ENCODE results near the gene PRKAG1. TPM values are rescaled to one million over a fixed set of nuclear protein-coding genes. Genes with fewer than 3 reads are reported as not detected.

Gene PRKAG1
- polyA plus RNA-seq, 2 of the 4 experiments (the other 2 are of a cell fraction): 40.0 to 100 TPM

DNA sequence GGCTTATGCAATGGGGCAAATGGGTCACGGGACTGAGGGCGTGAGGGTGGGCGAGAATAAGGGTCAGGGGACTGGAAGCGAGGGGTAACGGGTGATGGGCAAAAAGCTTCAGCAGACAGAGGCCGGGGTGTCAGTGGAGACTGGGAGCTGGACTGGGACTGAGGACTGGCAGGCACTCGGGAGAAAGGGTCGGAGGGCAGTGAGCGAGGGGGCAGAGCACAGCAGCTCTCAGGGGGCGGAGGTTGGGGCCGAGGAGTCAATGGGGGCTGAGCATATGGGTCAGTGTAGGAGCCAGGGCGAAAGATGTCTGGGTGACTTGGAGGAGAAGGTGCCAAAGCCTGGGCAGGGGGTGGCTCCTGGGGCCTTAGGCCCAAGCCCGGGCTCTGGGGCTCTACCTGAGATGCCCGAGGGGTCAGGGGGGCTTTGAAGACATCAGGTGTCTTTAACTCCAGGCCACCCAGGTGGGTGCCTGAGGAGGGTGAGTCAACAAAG is 21.8 kb upstream of the PRKAG1 start:
- Histone ChIP-seq H3K4me1 (no peaks in the 10 kb centered on the region), H3K9me3 (no peaks in the 10 kb centered on the region), H3K27ac (no peak overlapping the region), H3K4me3 (no peak overlapping the region), H3K4me2 (no peak overlapping the region)
- TF ChIP-seq ZFP36 (IDR thresholded peaks at IDR 0.05; ENCODE audit: borderline replicate concordance, partially characterized antibody) (no peak), HOXB5 (CRISPR knock-in tag; IDR thresholded peaks at IDR 0.05) (no peak), POLR2A (IDR thresholded peaks at IDR 0.05; ENCODE audit: low read length) (no peak), ZC3H11A (IDR thresholded peaks at IDR 0.05) (no peak), PHF8 (IDR thresholded peaks at IDR 0.05; ENCODE audit: borderline replicate concordance, low read depth) (no peak), JUNB (IDR thresholded peaks at IDR 0.05) (no peak), SMC3 (IDR thresholded peaks at IDR 0.05) (no peak), EHMT2 (IDR thresholded peaks at IDR 0.05; ENCODE audit: low read depth) (no peak), HEYL (CRISPR knock-in tag; IDR thresholded peaks at IDR 0.05) (no peak), CEBPB (IDR thresholded peaks at IDR 0.05) (no peak), CHD2 (IDR thresholded peaks at IDR 0.05; ENCODE audit: low read length, partially characterized antibody) (no peak), NR3C1 (IDR thresholded peaks at IDR 0.05) (no peak), BHLHE40 (IDR thresholded peaks at IDR 0.05; ENCODE audit: low read depth, low read length) (no peak), NFE2L2 (conservative IDR thresholded peaks at IDR 0.05; ENCODE audit: low read length) (no peak), GATA3 (IDR thresholded peaks at IDR 0.05; ENCODE audit: borderline replicate concordance) (no peak), CBX2 (IDR thresholded peaks at IDR 0.05; ENCODE audit: borderline replicate concordance, low read depth) (no peak)
- TF ChIP-seq, protein P1, sequence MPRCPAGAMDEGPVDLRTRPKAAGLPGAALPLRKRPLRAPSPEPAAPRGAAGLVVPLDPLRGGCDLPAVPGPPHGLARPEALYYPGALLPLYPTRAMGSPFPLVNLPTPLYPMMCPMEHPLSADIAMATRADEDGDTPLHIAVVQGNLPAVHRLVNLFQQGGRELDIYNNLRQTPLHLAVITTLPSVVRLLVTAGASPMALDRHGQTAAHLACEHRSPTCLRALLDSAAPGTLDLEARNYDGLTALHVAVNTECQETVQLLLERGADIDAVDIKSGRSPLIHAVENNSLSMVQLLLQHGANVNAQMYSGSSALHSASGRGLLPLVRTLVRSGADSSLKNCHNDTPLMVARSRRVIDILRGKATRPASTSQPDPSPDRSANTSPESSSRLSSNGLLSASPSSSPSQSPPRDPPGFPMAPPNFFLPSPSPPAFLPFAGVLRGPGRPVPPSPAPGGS (IDR thresholded peaks at IDR 0.05): no peak
- TF ChIP-seq, protein P2, sequence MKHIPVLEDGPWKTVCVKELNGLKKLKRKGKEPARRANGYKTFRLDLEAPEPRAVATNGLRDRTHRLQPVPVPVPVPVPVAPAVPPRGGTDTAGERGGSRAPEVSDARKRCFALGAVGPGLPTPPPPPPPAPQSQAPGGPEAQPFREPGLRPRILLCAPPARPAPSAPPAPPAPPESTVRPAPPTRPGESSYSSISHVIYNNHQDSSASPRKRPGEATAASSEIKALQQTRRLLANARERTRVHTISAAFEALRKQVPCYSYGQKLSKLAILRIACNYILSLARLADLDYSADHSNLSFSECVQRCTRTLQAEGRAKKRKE (CRISPR knock-in tag; IDR thresholded peaks at IDR 0.05; ENCODE audit: low read depth): no peak
- TF ChIP-seq, protein P3, sequence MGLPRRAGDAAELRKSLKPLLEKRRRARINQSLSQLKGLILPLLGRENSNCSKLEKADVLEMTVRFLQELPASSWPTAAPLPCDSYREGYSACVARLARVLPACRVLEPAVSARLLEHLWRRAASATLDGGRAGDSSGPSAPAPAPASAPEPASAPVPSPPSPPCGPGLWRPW (IDR thresholded peaks at IDR 0.05): no peak
- DNase-seq (ENCODE audit: low read depth in 1 of 2, low spot score in 1 of 2) (no peak), ATAC-seq (no peak), FAIRE-seq (no peak)
- 93% methylated on average over 14 of the region's 14 CpGs for WGBS (ENCODE audit: missing lambda C conversion rate)
- POLR2A ChIA-PET: no interaction called here
- CTCF ChIA-PET: interaction anchor here (0.8 to 2.6 kb wide), 3 partner anchors 10 to 23 kb away, joined by 3 to 9 read pairs (median 3); no protein-coding TSS in a partner anchor

DNA sequence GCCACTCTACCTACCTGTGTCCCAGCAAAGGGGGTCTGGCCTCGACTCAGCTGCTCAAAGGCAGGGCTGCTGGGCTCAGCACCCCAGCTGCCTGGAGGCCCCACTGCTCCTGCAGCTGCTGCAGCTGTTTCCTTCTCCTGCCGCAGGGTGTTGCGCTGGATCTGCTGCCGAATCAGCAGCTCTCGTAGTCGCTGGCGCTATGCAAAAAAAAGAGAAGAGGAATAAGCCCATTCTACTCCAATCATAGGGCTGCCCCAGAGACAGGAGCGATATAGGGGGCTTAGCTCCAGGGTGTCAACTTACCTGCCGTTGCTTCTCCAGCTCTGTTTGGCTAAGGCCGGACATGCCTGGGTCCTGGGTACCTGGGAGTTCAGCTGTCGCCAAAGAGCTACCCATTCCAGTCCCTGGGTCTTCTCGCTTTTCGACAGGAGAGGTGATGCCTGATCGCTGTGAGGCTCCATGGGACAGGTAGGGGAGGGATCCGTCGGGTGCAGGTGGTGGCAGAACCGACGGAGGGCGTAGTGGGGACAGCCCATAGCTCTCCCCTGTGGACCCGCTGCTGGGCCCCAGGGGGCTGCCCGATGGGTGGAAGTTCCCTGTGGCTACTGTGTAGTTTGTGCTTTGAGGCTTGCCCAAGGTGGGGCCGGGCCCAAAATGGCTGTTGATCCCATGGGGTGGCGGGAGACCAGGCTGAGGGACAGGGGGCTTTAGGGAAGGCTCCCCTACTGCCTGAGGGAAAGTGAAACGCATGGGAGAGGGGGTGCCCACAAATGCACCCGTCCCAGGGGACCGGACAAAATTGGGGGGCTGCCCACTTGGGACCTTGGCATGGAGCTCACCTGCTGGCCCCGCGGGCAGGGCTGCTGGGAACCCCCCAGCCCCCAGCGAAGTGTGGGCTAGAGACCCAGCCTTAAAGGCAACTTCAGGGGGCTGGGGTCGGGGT is 21.1 kb upstream of the PRKAG1 start:
- ATAC-seq: no peak
- no peak for FAIRE-seq
- 97% methylated on average over 29 of the region's 30 CpGs for WGBS (ENCODE audit: missing lambda C conversion rate)
- TF ChIP-seq, protein P4, sequence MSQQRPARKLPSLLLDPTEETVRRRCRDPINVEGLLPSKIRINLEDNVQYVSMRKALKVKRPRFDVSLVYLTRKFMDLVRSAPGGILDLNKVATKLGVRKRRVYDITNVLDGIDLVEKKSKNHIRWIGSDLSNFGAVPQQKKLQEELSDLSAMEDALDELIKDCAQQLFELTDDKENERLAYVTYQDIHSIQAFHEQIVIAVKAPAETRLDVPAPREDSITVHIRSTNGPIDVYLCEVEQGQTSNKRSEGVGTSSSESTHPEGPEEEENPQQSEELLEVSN (IDR thresholded peaks at IDR 0.05; ENCODE audit: borderline replicate concordance, low read depth): no peak
- no peak for TF ChIP-seq MYC (IDR thresholded peaks at IDR 0.05; ENCODE audit: borderline replicate concordance, low read length)
- TF ChIP-seq GATA3 (IDR thresholded peaks at IDR 0.05; ENCODE audit: borderline replicate concordance): no peak
- TF ChIP-seq, protein P5, sequence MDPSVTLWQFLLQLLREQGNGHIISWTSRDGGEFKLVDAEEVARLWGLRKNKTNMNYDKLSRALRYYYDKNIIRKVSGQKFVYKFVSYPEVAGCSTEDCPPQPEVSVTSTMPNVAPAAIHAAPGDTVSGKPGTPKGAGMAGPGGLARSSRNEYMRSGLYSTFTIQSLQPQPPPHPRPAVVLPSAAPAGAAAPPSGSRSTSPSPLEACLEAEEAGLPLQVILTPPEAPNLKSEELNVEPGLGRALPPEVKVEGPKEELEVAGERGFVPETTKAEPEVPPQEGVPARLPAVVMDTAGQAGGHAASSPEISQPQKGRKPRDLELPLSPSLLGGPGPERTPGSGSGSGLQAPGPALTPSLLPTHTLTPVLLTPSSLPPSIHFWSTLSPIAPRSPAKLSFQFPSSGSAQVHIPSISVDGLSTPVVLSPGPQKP (IDR thresholded peaks at IDR 0.05; ENCODE audit: low read depth, low read length): no peak
- no peak for TF ChIP-seq NR3C1 (IDR thresholded peaks at IDR 0.05)
- TF ChIP-seq MAZ (IDR thresholded peaks at IDR 0.05; ENCODE audit: borderline replicate concordance, low read depth, low read length): no peak
- no peak for TF ChIP-seq RNF2 (IDR thresholded peaks at IDR 0.05; ENCODE audit: borderline replicate concordance, low read depth)
- TF ChIP-seq, protein P1 (IDR thresholded peaks at IDR 0.05): no peak
- TF ChIP-seq EP300 (IDR thresholded peaks at IDR 0.05): no peak
- TF ChIP-seq, protein P6, sequence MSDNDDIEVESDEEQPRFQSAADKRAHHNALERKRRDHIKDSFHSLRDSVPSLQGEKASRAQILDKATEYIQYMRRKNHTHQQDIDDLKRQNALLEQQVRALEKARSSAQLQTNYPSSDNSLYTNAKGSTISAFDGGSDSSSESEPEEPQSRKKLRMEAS (IDR thresholded peaks at IDR 0.05): no peak
- TF ChIP-seq, protein P7, sequence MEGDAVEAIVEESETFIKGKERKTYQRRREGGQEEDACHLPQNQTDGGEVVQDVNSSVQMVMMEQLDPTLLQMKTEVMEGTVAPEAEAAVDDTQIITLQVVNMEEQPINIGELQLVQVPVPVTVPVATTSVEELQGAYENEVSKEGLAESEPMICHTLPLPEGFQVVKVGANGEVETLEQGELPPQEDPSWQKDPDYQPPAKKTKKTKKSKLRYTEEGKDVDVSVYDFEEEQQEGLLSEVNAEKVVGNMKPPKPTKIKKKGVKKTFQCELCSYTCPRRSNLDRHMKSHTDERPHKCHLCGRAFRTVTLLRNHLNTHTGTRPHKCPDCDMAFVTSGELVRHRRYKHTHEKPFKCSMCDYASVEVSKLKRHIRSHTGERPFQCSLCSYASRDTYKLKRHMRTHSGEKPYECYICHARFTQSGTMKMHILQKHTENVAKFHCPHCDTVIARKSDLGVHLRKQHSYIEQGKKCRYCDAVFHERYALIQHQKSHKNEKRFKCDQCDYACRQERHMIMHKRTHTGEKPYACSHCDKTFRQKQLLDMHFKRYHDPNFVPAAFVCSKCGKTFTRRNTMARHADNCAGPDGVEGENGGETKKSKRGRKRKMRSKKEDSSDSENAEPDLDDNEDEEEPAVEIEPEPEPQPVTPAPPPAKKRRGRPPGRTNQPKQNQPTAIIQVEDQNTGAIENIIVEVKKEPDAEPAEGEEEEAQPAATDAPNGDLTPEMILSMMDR (IDR thresholded peaks at IDR 0.05): no peak
- ChIA-PET CTCF (interaction anchor here (0.8 to 2.8 kb wide), 5 partner anchors 11 to 43 kb away, joined by 3 to 14 read pairs (median 9); no protein-coding TSS in a partner anchor), POLR2A (no interaction called here)
- no peak for DNase-seq (ENCODE audit: low read depth in 1 of 2, low spot score in 1 of 2)
- Histone ChIP-seq H3K9me3 (no peaks in the 10 kb centered on the region), H3K27ac (no peak overlapping the region), H3K4me3 (no peak overlapping the region), H3K4me2 (no peak overlapping the region), H3K4me1 (no peaks in the 10 kb centered on the region)

Measured in A549 (cell line).